ENCODE data around the gene DCAF4. TPM values are rescaled to one million over a fixed set of nuclear protein-coding genes. Genes with fewer than 3 reads are reported as not detected.

The DCAF4 gene
- 15.1 and 15.6 TPM in 2 replicates for total RNA-seq

DNA sequence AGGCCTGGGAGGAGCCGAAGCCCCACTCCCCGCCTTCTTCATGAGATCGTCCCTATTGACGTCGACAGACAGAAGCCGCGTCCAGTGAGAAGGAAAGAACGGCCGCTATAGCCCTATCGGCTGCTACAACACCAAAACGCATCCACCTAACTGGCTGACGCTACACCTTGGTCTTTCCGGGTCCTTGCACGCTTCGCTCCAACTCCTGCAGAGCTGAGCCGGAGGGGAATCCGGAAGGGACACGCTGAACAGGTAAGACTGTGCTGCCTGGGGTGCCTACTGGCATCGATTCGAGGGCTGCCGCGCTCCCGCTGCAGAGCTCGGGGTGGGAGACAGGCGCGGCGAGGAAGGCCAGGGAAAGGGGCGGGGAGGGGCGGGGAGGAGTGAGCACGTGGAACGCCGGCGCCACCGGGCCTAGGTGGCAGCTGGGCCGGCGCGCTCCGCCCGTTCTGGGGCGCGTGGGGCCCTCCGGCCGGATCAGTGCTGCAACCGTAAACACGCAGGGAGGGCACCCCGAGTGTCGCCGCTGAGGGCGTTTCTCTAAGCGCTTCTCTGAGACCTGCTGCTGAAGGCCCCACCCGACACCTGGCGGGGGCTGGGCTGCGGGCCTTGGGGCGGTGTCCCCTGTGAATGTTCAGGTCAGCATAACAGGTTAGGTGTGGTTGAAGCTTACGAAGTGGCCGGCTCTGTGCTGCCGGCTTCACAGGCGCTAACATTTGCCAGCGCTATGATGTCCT lies at the start of gene DCAF4:
Gene DCAF4, plus strand, starts transcription at position 173 of the 737 bp plus-strand sequence. CDS start 11,515 bp downstream, outside the sequence.
- intact Hi-C loops (cut with micrococcal nuclease), result loop anchor here (1.0 to 5.0 kb wide), 13 partner anchors 21 to 1566 kb away; partner anchors contain the start of genes DNAL1, DPF3, ISCA2 and NPC2

- intact Hi-C loops (cut with micrococcal nuclease), result no loop called here
These were observed 49.6 kb upstream of the DCAF4 start for GRCh38 chr14:72876710-72877063.

DNA sequence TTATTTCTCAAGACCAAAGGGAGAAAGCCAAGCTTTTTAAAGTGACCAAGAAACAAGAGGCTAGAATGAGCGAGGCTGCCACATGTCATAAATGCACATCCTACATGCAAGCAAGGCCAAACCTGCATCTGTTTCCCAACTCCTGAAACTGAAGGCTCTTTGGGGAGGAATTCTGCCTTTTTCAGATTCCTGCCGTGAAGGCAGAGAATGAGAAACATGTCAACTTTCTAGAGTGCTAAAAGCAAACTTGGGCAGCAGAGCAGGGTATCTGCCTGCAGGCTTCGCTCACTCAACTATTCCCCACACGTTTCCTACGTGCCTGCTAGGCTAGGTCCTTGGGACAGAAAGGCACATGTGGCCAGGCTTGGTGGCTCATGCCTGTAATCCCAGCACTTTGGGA lies 47.5 kb upstream of the DCAF4 start:
- intact Hi-C loops (cut with micrococcal nuclease), result no loop called here

GRCh38 chr14:72879431-72879830 lies 46.8 kb upstream of the DCAF4 start:
- intact Hi-C loops (cut with micrococcal nuclease), result no loop called here

GRCh38 chr14:72880164-72880563 lies 46.1 kb upstream of the DCAF4 start:
- intact Hi-C loops (cut with micrococcal nuclease), result no loop called here

GRCh38 chr14:72880820-72881219 lies 45.4 kb upstream of the DCAF4 start:
- intact Hi-C loops (cut with micrococcal nuclease), result no loop called here

DNA sequence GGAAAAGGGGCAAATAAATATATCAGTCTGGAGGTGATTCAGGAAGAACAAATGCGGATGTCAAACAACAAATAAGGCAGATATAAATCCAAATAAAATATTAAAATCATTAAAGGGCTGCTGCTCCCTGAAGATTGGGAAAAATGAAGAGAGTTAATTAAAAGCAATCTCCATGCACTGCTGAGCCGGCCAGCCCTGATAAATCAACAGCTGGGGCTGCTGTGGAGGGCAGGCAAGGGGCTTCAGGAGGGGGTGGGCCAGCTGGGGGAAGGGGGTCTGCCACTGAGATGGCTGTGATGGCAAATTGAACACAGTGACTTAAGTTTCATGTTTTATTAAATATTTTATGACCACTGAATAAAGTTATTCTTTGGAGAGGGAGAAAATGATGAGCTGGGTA lies 44.7 kb upstream of the DCAF4 start:
- intact Hi-C loops (cut with micrococcal nuclease), result no loop called here

GRCh38 chr14:72882047-72882446 lies 44.2 kb upstream of the DCAF4 start:
- intact Hi-C loops (cut with micrococcal nuclease), result no loop called here

DNA sequence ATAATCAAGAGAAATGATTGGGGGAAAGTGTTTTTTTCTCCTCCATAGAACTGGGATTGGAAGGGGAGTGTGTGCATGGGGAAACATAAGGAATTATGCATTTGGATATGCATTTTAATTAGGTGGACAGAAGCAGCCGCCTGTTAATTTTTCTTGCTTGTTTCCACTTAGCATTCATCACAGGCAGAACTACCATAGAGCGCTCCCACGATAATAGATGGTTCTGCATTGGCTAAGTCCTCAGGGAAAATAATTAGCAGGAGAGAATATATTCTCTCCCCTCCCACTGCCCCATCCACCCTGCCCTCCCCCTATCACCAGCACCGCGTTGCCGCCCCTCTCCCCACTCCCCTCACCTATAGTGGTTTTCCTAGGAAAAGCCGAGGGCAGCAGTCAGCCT lies 43.8 kb upstream of the DCAF4 start:
- intact Hi-C loops (cut with micrococcal nuclease), result no loop called here

GRCh38 chr14:72883109-72883508 lies 43.2 kb upstream of the DCAF4 start:
- intact Hi-C loops (cut with micrococcal nuclease), result no loop called here

DNA sequence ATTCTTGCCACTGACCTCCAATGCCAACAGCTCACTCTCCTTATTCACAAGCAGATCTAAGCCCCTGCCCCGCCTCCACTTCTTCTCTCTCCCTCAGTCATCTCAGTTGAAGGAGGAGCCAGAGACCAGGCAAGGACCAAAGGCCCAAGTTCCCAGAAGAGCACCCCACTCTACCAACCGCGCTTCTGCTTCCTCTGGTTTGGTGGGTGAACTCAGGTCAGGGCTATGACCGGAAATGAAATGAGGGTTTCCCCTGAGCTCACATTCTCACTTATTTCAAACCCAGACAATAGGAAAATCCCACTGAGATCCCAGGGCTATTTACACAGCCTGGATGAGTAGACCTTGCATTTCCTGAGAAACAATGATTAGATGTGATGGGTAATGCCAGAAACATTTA lies 42.3 kb upstream of the DCAF4 start:
- intact Hi-C loops (cut with micrococcal nuclease), result no loop called here

- intact Hi-C loops (cut with micrococcal nuclease), result no loop called here
These were observed 41.9 kb upstream of the DCAF4 start for GRCh38 chr14:72884386-72884785.

- intact Hi-C loops (cut with micrococcal nuclease), result no loop called here
These were observed 38.8 kb upstream of the DCAF4 start for GRCh38 chr14:72887514-72887913.

DNA sequence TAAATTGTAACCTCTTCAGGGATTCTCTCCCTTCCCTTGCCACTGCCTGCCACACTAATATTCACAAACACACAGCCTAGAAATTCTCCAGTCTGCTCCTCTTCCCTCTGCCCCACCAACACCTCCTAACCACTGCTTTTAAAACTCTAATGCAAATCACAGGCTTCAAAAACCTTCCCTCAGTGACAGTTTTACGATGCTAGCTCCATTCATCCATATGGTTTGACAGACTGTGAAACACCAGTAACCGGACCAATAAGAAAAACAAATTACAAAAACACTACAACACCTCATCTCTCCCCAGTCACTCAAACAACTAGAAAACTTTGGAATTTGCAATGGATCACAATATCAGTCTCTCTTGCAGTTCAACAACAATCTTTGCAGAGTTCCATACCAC lies 38.1 kb upstream of the DCAF4 start:
- intact Hi-C loops (cut with micrococcal nuclease), result no loop called here

GRCh38 chr14:72888636-72889201 lies 37.5 kb upstream of the DCAF4 start:
- intact Hi-C loops (cut with micrococcal nuclease), result no loop called here

GRCh38 chr14:72889366-72889765 lies 36.9 kb upstream of the DCAF4 start:
- intact Hi-C loops (cut with micrococcal nuclease), result no loop called here

GRCh38 chr14:72891666-72892102 lies 34.6 kb upstream of the DCAF4 start:
- intact Hi-C loops (cut with micrococcal nuclease), result loop anchor here (2.0 to 10.0 kb wide), 2 partner anchors 185 to 1567 kb away; partner anchors contain the start of gene SIPA1L1

- intact Hi-C loops (cut with micrococcal nuclease), result loop anchor here (2.0 to 10.0 kb wide), 2 partner anchors 185 to 1567 kb away; partner anchors contain the start of gene SIPA1L1
These were observed 34.0 kb upstream of the DCAF4 start for GRCh38 chr14:72892103-72892878.

- intact Hi-C loops (cut with micrococcal nuclease), result loop anchor here (2.0 to 10.0 kb wide), 2 partner anchors 186 to 1568 kb away; partner anchors contain the start of gene SIPA1L1
These were observed 33.2 kb upstream of the DCAF4 start for GRCh38 chr14:72892879-72893635.

DNA sequence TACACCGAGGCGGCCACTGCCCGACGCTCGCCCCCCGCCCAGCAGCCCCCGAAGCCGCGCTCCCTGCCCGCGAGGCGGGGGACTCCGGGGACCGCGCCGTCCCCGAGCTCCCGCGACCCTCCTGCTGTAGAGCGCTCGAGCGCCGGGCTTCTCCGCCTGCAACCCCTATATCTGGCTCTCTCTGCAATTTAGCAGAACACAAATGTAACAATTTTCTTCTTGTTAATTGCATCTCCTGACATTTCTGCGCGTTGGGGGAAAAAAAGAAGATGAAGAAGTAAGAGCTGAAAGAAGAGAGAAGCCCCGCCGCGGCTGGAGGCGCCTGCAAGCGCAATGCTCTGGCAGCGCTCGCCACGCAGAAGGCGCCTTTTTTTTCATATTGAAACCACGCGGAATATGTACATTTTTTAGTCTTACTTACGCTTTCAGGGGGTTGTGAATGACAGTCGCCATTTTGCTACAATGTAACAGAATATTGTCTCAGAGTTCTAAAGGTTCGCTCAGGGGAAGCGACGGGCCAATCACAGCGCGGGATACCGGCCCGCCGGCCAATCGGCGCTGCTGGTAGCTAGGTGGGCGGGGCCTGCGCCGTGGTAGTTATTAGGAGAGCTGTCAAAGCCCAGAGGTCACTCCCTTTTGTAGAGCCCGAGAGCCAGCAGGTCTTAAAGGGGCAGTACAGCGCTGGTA lies 32.5 kb upstream of the DCAF4 start, which contains the start of gene DPF3:
Gene DPF3, minus strand, starts transcription at position 466 of the 687 bp plus-strand sequence. Its CDS starts 13 bp downstream, at position 453.
- intact Hi-C loops (cut with micrococcal nuclease), result loop anchor here (1.0 to 10.0 kb wide), 12 partner anchors 33 to 1569 kb away; partner anchors contain the start of genes DCAF4, PSEN1, SIPA1L1 and ZFYVE1

Data from T-helper 1 cell treated with Interleukin-12 subunit alpha and Interleukin-12 subunit beta and Interleukin-4 antibody, amounts not matched to agents 30 ng/mL and 1 ng/mL, for 36 hours (primary cell).